GM12878 (cell line): ENCODE results near the gene GSTO1. TPM values are rescaled to one million over a fixed set of nuclear protein-coding genes. Genes with fewer than 3 reads are reported as not detected.

Source experiments
- ATAC-seq: fragments of 200-7000 bp; cut with Tn5 transposase; 3 replicates; pipeline ENCODE4 v1.9.1; 2020; ENCODE audit warnings: mild to moderate bottlenecking, moderate library complexity
- BruUV-seq: library from RNA; stranded (reverse); fragments of 400-500 nt; replicated peaks from 2 replicates; lab custom pipeline; 2021; lab: Mats Ljungman, UMichigan
- CTCF ChIA-PET: fragments of 300-600 bp; sonication (Branson Sonifier 250); formaldehyde crosslinking; extraction: SDS; loops from one replicate; lab custom pipeline; 2021; ENCODE audit warnings: inconsistent platforms; lab: Yijun Ruan, JAX
- POLR2A ChIA-PET: fragments of 350-600 bp; formaldehyde crosslinking; extraction: SDS; loops from one replicate; lab custom pipeline; 2021; ENCODE audit warnings: inconsistent platforms; lab: Charles Lee
- RAD21 ChIA-PET: fragments of 300-600 bp; sonication (Branson Sonifier 250); formaldehyde crosslinking; loops from one replicate; lab custom pipeline; 2023; ENCODE audit warnings: antibody characterized with exemption; ENCODE audit not compliant: unreplicated experiment; lab: Charles Lee
- SMC1A ChIA-PET: fragments of 300-600 bp; sonication (Branson Sonifier 250); formaldehyde crosslinking; loops from one replicate; lab custom pipeline; 2023; ENCODE audit not compliant: unreplicated experiment, uncharacterized antibody; lab: Charles Lee
- DNase-seq: peaks from one replicate; pipeline ENCODE4 v3.0.0-alpha.2; 2011; ENCODE audit warnings: low read depth, low spot score
- FAIRE-seq: peaks from 3 replicates; lab custom pipeline; 2011; peaks lifted over from hg19 to GRCh38; lab: Jason Lieb, UNC
- H2AFZ ChIP-seq: 2 replicates; pipeline ENCODE4 v1.6.0; 2011; ENCODE audit warnings: low read depth, low read length, control low read depth; ENCODE audit not compliant: control insufficient read depth
- H3K27ac ChIP-seq: 2 replicates; pipeline ENCODE4 v1.5.1; 2011; ENCODE audit warnings: control low read depth; ENCODE audit not compliant: control insufficient read depth, insufficient read depth
- H3K27me3 ChIP-seq, 2 experiments: replicated peaks in 1 of 2; 2 replicates each; pipeline versions ENCODE4 v1.6.0 to v1.6.1; 2011; ENCODE audit warnings: low read length in 1 of 2; ENCODE audit not compliant: control insufficient read depth in 2 of 2, insufficient read depth in 2 of 2
- H3K36me3 ChIP-seq, 2 experiments: 2 replicates each; pipeline ENCODE4 v1.5.1; 2011; ENCODE audit warnings: low read length in 1 of 2; ENCODE audit not compliant: control insufficient read depth in 2 of 2, insufficient read depth in 2 of 2
- H3K4me1 ChIP-seq: 2 replicates; pipeline ENCODE4 v1.6.1; 2011; ENCODE audit warnings: mild to moderate bottlenecking, low read length, moderate library complexity, mixed read lengths; ENCODE audit not compliant: control insufficient read depth, insufficient read depth
- H3K4me2 ChIP-seq: 2 replicates; pipeline ENCODE4 v1.6.0; 2011; ENCODE audit warnings: control low read depth; ENCODE audit not compliant: control insufficient read depth, insufficient read depth
- H3K4me3 ChIP-seq: fragments of 200-600 bp; sonication (generic); 2 replicates; pipeline ENCODE4 v1.5.1; 2016
- H3K79me2 ChIP-seq: 2 replicates; pipeline ENCODE4 v1.6.0; 2011; ENCODE audit warnings: low read length; ENCODE audit not compliant: control insufficient read depth, insufficient read depth
- H3K9ac ChIP-seq: 2 replicates; pipeline ENCODE4 v1.8.0; 2011; ENCODE audit warnings: low read length, control low read depth, mixed read lengths; ENCODE audit not compliant: control insufficient read depth, insufficient read depth
- H3K9me3 ChIP-seq: replicated peaks from 3 replicates; pipeline ENCODE4 v1.5.1; 2011; ENCODE audit warnings: mild to moderate bottlenecking, low read length; ENCODE audit not compliant: control insufficient read depth, insufficient read depth
- H4K20me1 ChIP-seq: 2 replicates; pipeline ENCODE4 v1.6.0; 2011; ENCODE audit not compliant: control insufficient read depth, insufficient read depth
- ATF7 ChIP-seq: fragments of 450-650 bp; IDR thresholded peaks from 2 replicates; pipeline ENCODE4 v1.6.1; 2016; ENCODE audit warnings: low read depth, mild to moderate bottlenecking
- BHLHE40 ChIP-seq, 2 experiments: fragments of 450-650 bp in 1 of 2; IDR thresholded peaks; 2 replicates each; pipeline ENCODE4 v1.6.1; 2011 to 2017; ENCODE audit warnings: low read depth in 2 of 2, borderline replicate concordance in 1 of 2, improper control_type of control experiment in 1 of 2, low read length in 1 of 2, mild to moderate bottlenecking in 1 of 2
- CBX5 ChIP-seq: sonication (generic); IDR thresholded peaks from 2 replicates; pipeline ENCODE4 v1.6.1; 2016; ENCODE audit warnings: low read depth, moderate library complexity, mild to moderate bottlenecking, inconsistent platforms
- EED ChIP-seq: sonication (generic); IDR thresholded peaks from 2 replicates; pipeline ENCODE4 v1.6.1; 2016; ENCODE audit warnings: antibody characterized with exemption, low read depth
- HDAC2 ChIP-seq: fragments of 200-600 bp; sonication (generic); IDR thresholded peaks from 2 replicates; pipeline ENCODE4 v1.6.1; 2017
- MTA2 ChIP-seq: fragments of 450-650 bp; IDR thresholded peaks from 2 replicates; pipeline ENCODE4 v1.6.1; 2016; ENCODE audit warnings: low read depth, mild to moderate bottlenecking, moderate library complexity
- MTA3 ChIP-seq: IDR thresholded peaks from 2 replicates; pipeline ENCODE4 v1.6.1; 2012; ENCODE audit warnings: low read length, inconsistent platforms, borderline replicate concordance
- MYB ChIP-seq: fragments of 150-350 bp; IDR thresholded peaks from 2 replicates; pipeline ENCODE4 v1.6.1; 2014; ENCODE audit warnings: mild to moderate bottlenecking, low read depth, low read length, borderline replicate concordance
- RBBP5 ChIP-seq: fragments of 200-600 bp; sonication (generic); conservative IDR thresholded peaks from 2 replicates; pipeline ENCODE4 v1.6.1; 2016
- RUNX3 ChIP-seq: IDR thresholded peaks from 2 replicates; pipeline ENCODE4 v1.6.1; 2012; ENCODE audit warnings: low read length, inconsistent platforms
- TAF1 ChIP-seq: IDR thresholded peaks from 2 replicates; pipeline ENCODE4 v1.6.1; 2011; ENCODE audit warnings: mild to moderate bottlenecking, low read depth, low read length, borderline replicate concordance
- WGBS: methylation state at CpG from one replicate; pipeline ENCODE4 v1.1.6; 2016; ENCODE audit warnings: low lambda C conversion rate; ENCODE audit not compliant: insufficient replicate concordance, insufficient coverage; ENCODE audit errors: missing lambda C conversion rate; 5-methylcytosine and 5-hydroxymethylcytosine counted together
- in situ Hi-C: fragments of 300-500 bp; cut with MboI; formaldehyde crosslinking; loops from 9 replicates; pipeline ENCODE4 v1.14.3; 2018; ENCODE audit warnings: mixed read lengths
- intact Hi-C: fragments of 100-400 bp; cut with micrococcal nuclease; formaldehyde crosslinking; loops from one replicate; pipeline ENCODE4 v1.14.2; 2022; ENCODE audit not compliant: unreplicated experiment
- polyA plus RNA-seq, 11 experiments: library from polyadenylated mRNA; depleted of rRNA in 4 of 11; unstranded in 6 of 11; stranded (reverse) in 5 of 11; fragments of >200 nt; fragmentation: Nextera tagmentation in 4 of 11; fragmentation: Illumina TruSeq in 1 of 11; extraction: Ambion mirVana in 4 of 11; extraction: Trizol in 1 of 11; gene quantifications; 1 replicate in 1 of 11; 2 replicates in 10 of 11; pipeline versions ENCODE4 v1.2.1 to v1.2.3, GENCODE V29; 2011 to 2016; ENCODE audit warnings: inconsistent platforms in 2 of 11, missing spikeins in 2 of 11, low read depth in 1 of 11
- total RNA-seq, 4 experiments: library from RNA; depleted of rRNA in 3 of 4; stranded (reverse); fragments of >200 nt in 3 of 4; fragmentation: Illumina TruSeq in 1 of 4; extraction: Trizol in 1 of 4; gene quantifications; 2 replicates each; pipeline versions ENCODE4 v1.2.1 to v1.2.3, GENCODE V29; 2013 to 2021
- TF ChIP-seq, protein P1 (sequence below): IDR thresholded peaks from 2 replicates; pipeline ENCODE4 v1.6.1; 2011; ENCODE audit warnings: low read depth, mild to moderate bottlenecking, low read length, moderate library complexity, borderline replicate concordance; ENCODE audit errors: extremely low read depth
- TF ChIP-seq, protein P2 (sequence below): fragments of 450-650 bp; formaldehyde crosslinking; IDR thresholded peaks from 2 replicates; pipeline ENCODE4 v1.4.0; 2020; ENCODE audit warnings: mild to moderate bottlenecking, moderate library complexity
- TF ChIP-seq, protein P3 (sequence below): IDR thresholded peaks from 2 replicates; pipeline ENCODE4 v1.6.1; 2012; ENCODE audit warnings: low read depth, low read length, improper control_type of control experiment

Gene GSTO1
- total and polyA plus RNA-seq, 10 of the 15 experiments (the other 5 are each of a cell fraction or from before 2014, with no cell fraction given) = 53.1 to 197 (median 112) TPM

DNA sequence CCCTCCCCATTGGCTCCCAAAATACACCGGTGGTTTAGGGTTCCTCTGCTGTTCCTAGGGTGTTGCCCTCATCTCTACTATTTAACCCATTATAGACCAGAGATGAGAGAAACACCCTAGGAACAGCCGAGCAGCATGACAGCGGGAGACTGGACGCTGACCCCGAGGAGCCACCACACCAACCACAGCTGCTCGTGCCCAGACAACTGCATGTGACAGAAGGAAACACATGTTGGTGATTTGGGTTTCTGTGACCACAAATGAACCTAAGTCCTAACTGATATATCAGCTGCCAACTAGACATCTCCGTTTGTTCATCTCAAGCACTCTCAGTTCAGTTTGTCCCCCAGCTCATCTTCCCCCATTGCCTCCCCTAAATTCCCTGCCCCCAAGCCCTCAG is 35.9 kb upstream of the GSTO1 start:
- FAIRE-seq (no peak), ATAC-seq (no peak), DNase-seq (no peak)
- intact Hi-C loops = no loop called here
- 2% methylated on average over 7 of the region's 7 CpGs for WGBS
- Histone ChIP-seq H3K27me3 (no peaks in the 10 kb centered on the region), H4K20me1 (no peaks in the 10 kb centered on the region), H3K4me2 (no peak overlapping the region), H3K9ac (no peak overlapping the region), H3K9me3 (no peaks in the 10 kb centered on the region), H3K4me1 (no peaks in the 10 kb centered on the region), H2AFZ (no peak overlapping the region), H3K27ac (no peak overlapping the region), H3K4me3 (no peak overlapping the region), H3K79me2 (no peaks in the 10 kb centered on the region), H3K36me3 (no peaks in the 10 kb centered on the region)
- TF ChIP-seq, protein P1, sequence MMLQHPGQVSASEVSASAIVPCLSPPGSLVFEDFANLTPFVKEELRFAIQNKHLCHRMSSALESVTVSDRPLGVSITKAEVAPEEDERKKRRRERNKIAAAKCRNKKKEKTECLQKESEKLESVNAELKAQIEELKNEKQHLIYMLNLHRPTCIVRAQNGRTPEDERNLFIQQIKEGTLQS = no peak
- TF ChIP-seq BHLHE40 (IDR thresholded peaks at IDR 0.05; ENCODE audit: borderline replicate concordance in 1 of 2, low read depth in 2 of 2, low read length in 1 of 2) = peak in 1 of 2 experiments; percentile 44; a peak in 3 of 4 replicates
- CTCF ChIA-PET = interaction anchor here (0.9 to 1.1 kb wide), 2 partner anchors 97 to 331 kb away, joined by 3 read pairs; partner anchors contain the start of gene SFR1
- POLR2A ChIA-PET = no interaction called here
- in situ Hi-C loops = no loop called here
- RAD21 ChIA-PET = no interaction called here
- SMC1A ChIA-PET = no interaction called here
- no TSS peak for BruUV-seq

DNA sequence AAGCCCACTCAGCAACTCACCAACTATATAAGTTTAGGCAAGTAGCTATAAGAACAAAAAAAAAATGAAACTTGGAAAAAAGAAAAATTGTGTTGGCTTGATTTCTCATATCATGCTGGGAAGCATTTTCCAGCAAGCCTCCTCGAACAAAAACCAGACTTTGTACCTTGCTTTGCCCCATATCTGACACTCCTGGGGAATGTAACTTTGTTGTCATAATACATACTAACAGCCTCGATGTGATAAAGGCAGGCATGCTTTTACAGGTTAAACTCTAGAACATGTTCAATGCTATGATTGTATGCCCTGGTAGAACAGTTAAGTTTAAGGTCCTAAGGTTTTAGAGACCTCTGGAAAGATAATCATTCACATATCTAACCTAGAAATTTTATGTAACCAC is 34.2 kb upstream of the GSTO1 start:
- H3K27ac ChIP-seq = no peak overlapping the region
- intact Hi-C loops = no loop called here
- ATAC-seq (no peak), DNase-seq (no peak), FAIRE-seq (no peak)
- ChIA-PET RAD21 (no interaction called here), POLR2A (no interaction called here), CTCF (interaction anchor here (0.6 to 1.5 kb wide), 2 partner anchors 9 to 692 kb away, joined by 3 to 4 read pairs; no protein-coding TSS in a partner anchor), SMC1A (no interaction called here)
- H3K79me2 ChIP-seq = no peaks in the 10 kb centered on the region
- no peaks in the 10 kb centered on the region for H3K36me3 ChIP-seq
- in situ Hi-C loops = no loop called here
- H3K4me1 ChIP-seq = no peaks in the 10 kb centered on the region
- H3K9ac ChIP-seq = no peak overlapping the region
- 0% methylated on average over 2 of the region's 2 CpGs for WGBS
- H3K4me3 ChIP-seq = no peak overlapping the region
- no peaks in the 10 kb centered on the region for H3K27me3 ChIP-seq
- H3K9me3 ChIP-seq = no peaks in the 10 kb centered on the region
- no peak overlapping the region for H3K4me2 ChIP-seq
- no peaks in the 10 kb centered on the region for H4K20me1 ChIP-seq
- BruUV-seq = no TSS peak
- no peak overlapping the region for H2AFZ ChIP-seq
- TF ChIP-seq, protein P2, sequence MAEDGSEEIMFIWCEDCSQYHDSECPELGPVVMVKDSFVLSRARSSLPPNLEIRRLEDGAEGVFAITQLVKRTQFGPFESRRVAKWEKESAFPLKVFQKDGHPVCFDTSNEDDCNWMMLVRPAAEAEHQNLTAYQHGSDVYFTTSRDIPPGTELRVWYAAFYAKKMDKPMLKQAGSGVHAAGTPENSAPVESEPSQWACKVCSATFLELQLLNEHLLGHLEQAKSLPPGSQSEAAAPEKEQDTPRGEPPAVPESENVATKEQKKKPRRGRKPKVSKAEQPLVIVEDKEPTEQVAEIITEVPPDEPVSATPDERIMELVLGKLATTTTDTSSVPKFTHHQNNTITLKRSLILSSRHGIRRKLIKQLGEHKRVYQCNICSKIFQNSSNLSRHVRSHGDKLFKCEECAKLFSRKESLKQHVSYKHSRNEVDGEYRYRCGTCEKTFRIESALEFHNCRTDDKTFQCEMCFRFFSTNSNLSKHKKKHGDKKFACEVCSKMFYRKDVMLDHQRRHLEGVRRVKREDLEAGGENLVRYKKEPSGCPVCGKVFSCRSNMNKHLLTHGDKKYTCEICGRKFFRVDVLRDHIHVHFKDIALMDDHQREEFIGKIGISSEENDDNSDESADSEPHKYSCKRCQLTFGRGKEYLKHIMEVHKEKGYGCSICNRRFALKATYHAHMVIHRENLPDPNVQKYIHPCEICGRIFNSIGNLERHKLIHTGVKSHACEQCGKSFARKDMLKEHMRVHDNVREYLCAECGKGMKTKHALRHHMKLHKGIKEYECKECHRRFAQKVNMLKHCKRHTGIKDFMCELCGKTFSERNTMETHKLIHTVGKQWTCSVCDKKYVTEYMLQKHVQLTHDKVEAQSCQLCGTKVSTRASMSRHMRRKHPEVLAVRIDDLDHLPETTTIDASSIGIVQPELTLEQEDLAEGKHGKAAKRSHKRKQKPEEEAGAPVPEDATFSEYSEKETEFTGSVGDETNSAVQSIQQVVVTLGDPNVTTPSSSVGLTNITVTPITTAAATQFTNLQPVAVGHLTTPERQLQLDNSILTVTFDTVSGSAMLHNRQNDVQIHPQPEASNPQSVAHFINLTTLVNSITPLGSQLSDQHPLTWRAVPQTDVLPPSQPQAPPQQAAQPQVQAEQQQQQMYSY (CRISPR knock-in tag) = no peak
- TF ChIP-seq, protein P3, sequence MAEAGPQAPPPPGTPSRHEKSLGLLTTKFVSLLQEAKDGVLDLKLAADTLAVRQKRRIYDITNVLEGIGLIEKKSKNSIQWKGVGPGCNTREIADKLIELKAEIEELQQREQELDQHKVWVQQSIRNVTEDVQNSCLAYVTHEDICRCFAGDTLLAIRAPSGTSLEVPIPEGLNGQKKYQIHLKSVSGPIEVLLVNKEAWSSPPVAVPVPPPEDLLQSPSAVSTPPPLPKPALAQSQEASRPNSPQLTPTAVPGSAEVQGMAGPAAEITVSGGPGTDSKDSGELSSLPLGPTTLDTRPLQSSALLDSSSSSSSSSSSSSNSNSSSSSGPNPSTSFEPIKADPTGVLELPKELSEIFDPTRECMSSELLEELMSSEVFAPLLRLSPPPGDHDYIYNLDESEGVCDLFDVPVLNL = no peak
- TF ChIP-seq TAF1 = no peak
- TF ChIP-seq ATF7 = no peak
- no peak for TF ChIP-seq MTA2
- no peak for TF ChIP-seq RUNX3
- no peak for TF ChIP-seq RBBP5
- TF ChIP-seq HDAC2 = no peak
- no peak for TF ChIP-seq MTA3
- no peak for TF ChIP-seq EED
- no peak for TF ChIP-seq MYB
- TF ChIP-seq CBX5 = no peak
